Stimulated activated CD4-positive, alpha-beta T cell treated with anti-CD3 and anti-CD28 coated beads, Interleukin-15, amount 100 ng/mL, for 48 hours (primary cell): ENCODE measurements around the gene MRPS7.
A peak's percentile ranks its signal among the peaks of the same experiment; 100 is the strongest.
"Not testable (repeated sequence)": the region's sequence is repeated elsewhere in the genome, so short reads cannot be mapped to it uniquely, and the experiment has no call there.

ENCODE experiments used
- DNase-seq, 2 donors: peaks; one replicate each; pipeline ENCODE4 v3.0.0-alpha.2; 2020; ENCODE audit warnings: low read depth in 2 of 2

Gene MRPS7

GRCh38 chr17:75244133-75244866, 17.4 kb upstream of the MRPS7 start:
- DNase-seq = no peak

DNA sequence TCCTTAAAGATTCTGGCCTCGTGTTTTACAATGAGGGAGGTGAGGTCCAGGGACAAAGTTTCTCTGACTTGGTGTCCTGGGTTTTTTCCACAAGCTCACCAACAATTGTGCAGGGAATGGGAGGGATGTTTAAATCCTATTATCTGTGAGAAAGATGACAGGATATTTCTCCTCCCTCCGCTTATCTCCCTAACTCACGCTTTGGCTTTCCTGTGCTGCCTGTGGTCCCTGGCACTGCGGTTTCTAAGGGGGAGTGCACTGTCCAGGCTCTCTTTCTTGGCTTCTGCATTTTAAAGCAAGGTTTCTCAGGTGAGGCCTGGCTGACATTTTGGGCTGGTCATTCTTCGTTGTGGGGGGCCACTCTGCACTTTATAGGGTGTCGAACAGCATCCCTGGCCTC, 16.7 kb upstream of the MRPS7 start:
- DNase-seq = no peak

- DNase-seq = no peak
Observed at GRCh38 chr17:75246404-75246803, 15.3 kb upstream of the MRPS7 start.

GRCh38 chr17:75249564-75249963, 12.1 kb upstream of the MRPS7 start:
- DNase-seq = no peak

- DNase-seq = peak; percentile 78 to 80
Observed at GRCh38 chr17:75250009-75250471, 11.6 kb upstream of the MRPS7 start.

DNA sequence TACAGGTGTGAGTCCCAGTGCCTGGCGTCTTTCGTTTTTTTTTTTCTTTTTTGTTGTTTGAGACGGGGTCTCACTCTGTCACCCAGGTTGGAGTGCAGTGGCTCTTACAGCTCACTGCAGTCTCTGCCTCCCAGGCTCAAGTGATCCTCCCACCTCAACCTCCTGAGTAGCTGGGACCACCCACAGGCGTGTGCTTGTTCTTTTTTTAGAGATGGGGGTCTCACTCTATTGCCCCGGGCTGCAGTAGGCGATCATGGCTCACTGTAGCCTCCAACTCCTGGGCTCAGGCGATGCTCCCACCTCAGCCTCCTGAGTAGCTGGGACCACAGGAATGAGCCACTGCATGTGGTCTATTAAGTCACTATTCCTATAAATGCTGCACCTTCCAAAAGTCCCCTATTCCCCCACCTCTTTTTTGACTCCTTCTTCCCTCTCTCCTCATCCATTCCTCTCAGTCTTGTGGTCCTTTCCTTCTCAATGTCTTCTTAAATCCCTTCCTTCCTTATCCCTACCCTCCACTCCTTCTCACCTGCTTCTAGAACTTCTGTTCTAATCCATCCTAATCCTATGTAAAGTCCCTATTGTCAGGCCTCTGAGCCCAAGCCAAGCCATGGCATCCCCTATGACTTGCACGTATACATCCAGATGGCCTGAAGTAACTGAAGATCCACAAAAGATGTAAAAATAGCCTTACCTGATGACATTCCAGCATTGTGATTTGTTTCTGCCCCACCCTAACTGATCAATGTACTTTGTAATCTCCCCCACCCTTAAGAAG, 9.5 kb upstream of the MRPS7 start:
- no peak for DNase-seq

GRCh38 chr17:75255954-75256698, 5.6 kb upstream of the MRPS7 start:
- DNase-seq = not testable (repeated sequence)

- not testable (repeated sequence) for DNase-seq
Observed at GRCh38 chr17:75257228-75257627, 4.5 kb upstream of the MRPS7 start.

DNA sequence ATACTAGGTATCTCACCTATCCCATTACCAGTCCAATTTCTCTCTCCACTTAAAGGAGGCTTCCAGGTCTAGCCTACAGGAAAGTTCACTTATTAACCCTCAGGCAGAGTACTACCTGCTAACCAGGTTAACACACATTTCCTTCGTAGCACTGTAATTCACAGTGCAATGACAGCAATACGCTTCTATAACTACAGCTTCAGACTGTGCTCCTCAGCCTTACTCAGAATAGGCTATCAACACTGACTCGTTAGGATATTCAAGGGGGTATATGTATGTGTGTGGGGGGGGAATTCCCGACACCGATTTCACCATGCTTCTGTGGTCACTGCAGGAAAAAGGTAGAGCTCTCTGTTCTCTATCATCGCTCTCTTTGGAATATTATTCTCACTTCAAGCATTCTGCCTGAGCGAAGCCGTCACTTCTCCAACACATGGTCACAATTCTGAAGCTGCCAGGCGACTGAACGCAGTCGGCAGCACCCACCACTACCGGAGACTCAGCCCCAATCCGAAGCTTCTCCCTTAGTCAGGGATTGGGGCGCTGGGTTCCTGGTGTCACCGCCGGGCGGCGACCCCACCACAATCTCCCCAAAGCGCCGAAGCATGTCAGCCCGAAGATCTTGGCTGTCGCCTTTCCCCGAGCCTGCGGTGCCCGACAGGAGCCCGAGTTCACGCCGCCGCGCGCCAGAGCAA, 891 bp upstream of the MRPS7 start:
- DNase-seq = peak in 1 of 2 donors; percentile 21

GRCh38 chr17:75262112-75262606, 480 bp downstream of the MRPS7 start:
- no peak for DNase-seq

GRCh38 chr17:75263055-75263454, 1.4 kb downstream of the MRPS7 start:
- no peak for DNase-seq

- no peak for DNase-seq
Observed at GRCh38 chr17:75265614-75266315, 4.1 kb downstream of the MRPS7 start.

DNA sequence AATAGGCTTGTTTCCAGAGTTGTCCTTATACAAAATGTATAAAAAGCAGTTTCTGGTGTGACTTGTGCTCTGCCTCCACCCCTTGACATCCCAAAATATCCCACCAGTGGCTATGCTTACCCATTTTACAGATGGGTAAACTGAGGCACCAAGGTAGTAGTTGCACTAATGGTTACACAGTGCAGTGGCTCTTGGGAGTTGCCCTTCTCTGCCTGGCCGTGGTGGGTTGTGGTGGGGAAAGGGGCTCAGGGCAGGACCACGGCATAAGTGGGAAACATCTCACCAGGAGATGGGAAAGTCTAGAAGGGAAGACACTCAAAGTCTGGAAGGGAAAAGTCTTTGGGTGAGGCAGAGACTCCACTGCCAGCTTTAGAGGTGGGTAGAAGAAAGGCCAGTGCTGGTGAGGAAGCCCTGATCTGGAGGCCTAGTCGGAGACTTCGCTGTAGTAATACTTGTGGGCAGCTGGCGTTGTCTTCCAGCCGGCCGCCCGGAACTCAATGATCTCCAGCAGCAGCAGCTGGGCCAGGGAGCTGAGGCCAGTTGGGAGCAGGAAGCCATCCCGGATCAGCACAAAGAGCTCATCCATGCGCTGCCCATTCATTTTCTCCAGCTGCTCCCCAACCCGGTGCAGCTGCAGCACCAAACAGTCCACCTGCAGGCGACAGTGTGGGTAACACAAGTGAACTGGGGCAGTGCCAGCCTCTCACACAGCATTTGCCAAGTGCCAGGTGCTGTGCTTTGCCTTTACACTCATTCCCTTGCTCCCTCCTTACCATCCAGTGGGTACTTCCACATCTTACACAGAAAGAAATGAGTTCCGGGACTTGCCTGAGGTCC, 4.9 kb downstream of the MRPS7 start:
- DNase-seq = no peak

GRCh38 chr17:75267153-75267410, 5.4 kb downstream of the MRPS7 start:
- no peak for DNase-seq

GRCh38 chr17:75267411-75268232, 5.9 kb downstream of the MRPS7 start:
- no peak for DNase-seq

- DNase-seq = no peak
Observed at GRCh38 chr17:75269844-75270217, 8.2 kb downstream of the MRPS7 start.

GRCh38 chr17:75270218-75270965, 8.7 kb downstream of the MRPS7 start:
- peak in 1 of 2 donors; percentile 47 for DNase-seq

GRCh38 chr17:75270966-75271232, 9.2 kb downstream of the MRPS7 start, which contains the start of gene MIF4GD:
Gene MIF4GD, minus strand, starts transcription at chr17:75271231. Its CDS starts 1,036 bp downstream, at chr17:75270195.
- DNase-seq = no peak
